ENCODE measurements around the gene NOC2L. TPM values are rescaled to one million over a fixed set of nuclear protein-coding genes. Genes with fewer than 3 reads are reported as not detected.

Gene NOC2L
- total RNA-seq (10 to 100 TPM; 44.9 to 76.8 TPM), polyA plus RNA-seq (ENCODE audit: insufficient read length in 6 of 6) (10 to 100 TPM; 49.3 to 63.0 (median 55.2) TPM)
- long read RNA-seq, donor 1, partial matches to known transcripts, result 18 of 24 reads
- long read RNA-seq, donor 1, other reads (novel, unspliced or antisense), result 0 of 24 reads
- long read RNA-seq, donor 2, partial matches to known transcripts, result 0 of 2 reads
- long read RNA-seq, donor 2, other reads (novel, unspliced or antisense), result 0 of 2 reads
- long read RNA-seq, donor 3, transcript NOC2L-201 (19 exons, 2,790 nt), result major isoform, 5 of 8 reads
- long read RNA-seq, donor 3, partial matches to known transcripts, result 0 of 8 reads
- long read RNA-seq, donor 3, other reads (novel, unspliced or antisense), result 0 of 8 reads
- long read RNA-seq, donor 4, transcript NOC2L-201 (19 exons, 2,790 nt), result major isoform, 6 of 30 reads
- long read RNA-seq, donor 4, partial matches to known transcripts, result 8 of 30 reads
- long read RNA-seq, donor 4, other reads (novel, unspliced or antisense), result 12 of 30 reads
- long read RNA-seq, donor 5, partial matches to known transcripts, result 0 of 3 reads
- long read RNA-seq, donor 5, other reads (novel, unspliced or antisense), result 0 of 3 reads
- long read RNA-seq, donor 6, transcript NOC2L-201 (19 exons, 2,790 nt), result major isoform, 5 of 6 reads
- long read RNA-seq, donor 6, partial matches to known transcripts, result 0 of 6 reads
- long read RNA-seq, donor 6, other reads (novel, unspliced or antisense), result 0 of 6 reads
- long read RNA-seq, donor 7, transcript NOC2L-202 (2 exons, 878 nt), result minor isoform, 5 of 11 reads
- long read RNA-seq, donor 7, transcript NOC2L-201 (19 exons, 2,790 nt), result major isoform, 6 of 11 reads
- long read RNA-seq, donor 7, partial matches to known transcripts, result 0 of 11 reads
- long read RNA-seq, donor 7, other reads (novel, unspliced or antisense), result 0 of 11 reads
- long read RNA-seq, donor 8, partial matches to known transcripts, result 8 of 13 reads
- long read RNA-seq, donor 8, other reads (novel, unspliced or antisense), result 0 of 13 reads
- long read RNA-seq, donor 9, result 0 reads
- long read RNA-seq, donor 10, transcript NOC2L-201 (19 exons, 2,790 nt), result major isoform, 9 of 37 reads
- long read RNA-seq, donor 10, transcript NOC2L-202 (2 exons, 878 nt), result minor isoform, 7 of 37 reads
- long read RNA-seq, donor 10, partial matches to known transcripts, result 1 of 37 reads
- long read RNA-seq, donor 10, other reads (novel, unspliced or antisense), result 19 of 37 reads
- long read RNA-seq, donor 11, partial matches to known transcripts, result 0 of 5 reads
- long read RNA-seq, donor 11, other reads (novel, unspliced or antisense), result 0 of 5 reads
- long read RNA-seq, donor 12, transcript NOC2L-202 (2 exons, 878 nt), result major isoform, 5 of 10 reads
- long read RNA-seq, donor 12, transcript NOC2L-201 (19 exons, 2,790 nt), result major isoform, 5 of 10 reads
- long read RNA-seq, donor 12, partial matches to known transcripts, result 0 of 10 reads
- long read RNA-seq, donor 12, other reads (novel, unspliced or antisense), result 0 of 10 reads

DNA sequence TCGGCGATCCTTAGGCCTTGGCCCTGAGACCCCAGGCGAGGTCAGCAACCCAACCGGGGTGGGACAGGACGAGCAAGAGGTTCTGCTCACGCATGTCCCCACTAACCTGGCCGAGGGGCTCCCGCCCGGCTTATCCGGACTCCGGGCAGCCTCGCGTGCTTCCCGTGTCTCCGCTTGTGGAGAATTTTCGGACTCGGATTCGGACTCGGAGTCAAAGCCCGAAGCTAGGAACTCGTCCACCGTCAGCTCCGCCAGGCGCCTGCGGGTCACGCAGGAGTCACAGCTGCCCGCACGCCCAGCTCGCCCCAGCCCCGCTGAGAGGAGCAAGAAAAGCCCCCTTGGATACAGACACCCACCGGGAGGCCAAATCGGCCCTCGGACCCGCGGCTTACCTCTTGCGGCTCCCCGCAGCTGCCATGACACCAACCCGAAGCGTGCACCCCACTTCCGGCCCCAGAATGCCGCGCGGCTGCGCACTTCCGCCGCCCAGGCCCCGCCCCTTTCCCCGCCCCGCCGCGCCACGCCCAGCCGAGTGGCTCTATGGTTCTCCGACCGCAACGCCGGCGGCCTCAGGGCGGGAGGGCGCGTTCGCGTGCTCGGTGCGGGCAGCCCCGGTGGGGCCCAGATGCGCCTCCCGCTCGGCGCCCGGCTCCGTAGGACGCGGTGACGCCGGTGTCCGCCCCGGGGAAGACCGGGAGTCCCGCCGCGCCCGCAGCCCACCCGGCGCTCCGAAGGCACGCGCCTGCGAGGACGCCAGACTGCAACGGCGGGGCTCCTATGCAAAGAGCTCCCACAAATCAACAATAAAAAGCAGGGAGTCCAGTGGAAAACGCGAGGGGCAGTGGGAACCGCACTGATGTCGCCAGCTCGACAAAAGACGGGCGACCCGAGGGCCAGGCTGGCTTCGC lies at the start of gene NOC2L:
TSS of gene NOC2L (minus strand) at position 434 of the 908 bp plus-strand sequence. CDS start at position 418, 16 bp downstream.
- Histone ChIP-seq H3K27me3 (peaks cover 0 to 13% of the 10 kb centered on the region in 2 donors), H3K27ac (peak within 1 kb of the TSS in 1 of 2 donors; percentile 74), H3K9me3 (no peaks in the 10 kb centered on the region), H3K4me3 (peak within 1 kb of the TSS; percentile 73 to 100), H3K36me3 (peaks cover 0 to 51% of the 10 kb centered on the region in 2 donors), H3K4me1 (peaks cover 7 to 44% of the 10 kb centered on the region in 2 donors)
- DNase-seq (peak; percentile 87 to 98 (median 94)), ATAC-seq (peak; percentile 98)
- TF ChIP-seq, protein P1, sequence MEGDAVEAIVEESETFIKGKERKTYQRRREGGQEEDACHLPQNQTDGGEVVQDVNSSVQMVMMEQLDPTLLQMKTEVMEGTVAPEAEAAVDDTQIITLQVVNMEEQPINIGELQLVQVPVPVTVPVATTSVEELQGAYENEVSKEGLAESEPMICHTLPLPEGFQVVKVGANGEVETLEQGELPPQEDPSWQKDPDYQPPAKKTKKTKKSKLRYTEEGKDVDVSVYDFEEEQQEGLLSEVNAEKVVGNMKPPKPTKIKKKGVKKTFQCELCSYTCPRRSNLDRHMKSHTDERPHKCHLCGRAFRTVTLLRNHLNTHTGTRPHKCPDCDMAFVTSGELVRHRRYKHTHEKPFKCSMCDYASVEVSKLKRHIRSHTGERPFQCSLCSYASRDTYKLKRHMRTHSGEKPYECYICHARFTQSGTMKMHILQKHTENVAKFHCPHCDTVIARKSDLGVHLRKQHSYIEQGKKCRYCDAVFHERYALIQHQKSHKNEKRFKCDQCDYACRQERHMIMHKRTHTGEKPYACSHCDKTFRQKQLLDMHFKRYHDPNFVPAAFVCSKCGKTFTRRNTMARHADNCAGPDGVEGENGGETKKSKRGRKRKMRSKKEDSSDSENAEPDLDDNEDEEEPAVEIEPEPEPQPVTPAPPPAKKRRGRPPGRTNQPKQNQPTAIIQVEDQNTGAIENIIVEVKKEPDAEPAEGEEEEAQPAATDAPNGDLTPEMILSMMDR (IDR thresholded peaks at IDR 0.05), result no peak
- intact Hi-C loops (cut with DNase I), result no loop called here

DNA sequence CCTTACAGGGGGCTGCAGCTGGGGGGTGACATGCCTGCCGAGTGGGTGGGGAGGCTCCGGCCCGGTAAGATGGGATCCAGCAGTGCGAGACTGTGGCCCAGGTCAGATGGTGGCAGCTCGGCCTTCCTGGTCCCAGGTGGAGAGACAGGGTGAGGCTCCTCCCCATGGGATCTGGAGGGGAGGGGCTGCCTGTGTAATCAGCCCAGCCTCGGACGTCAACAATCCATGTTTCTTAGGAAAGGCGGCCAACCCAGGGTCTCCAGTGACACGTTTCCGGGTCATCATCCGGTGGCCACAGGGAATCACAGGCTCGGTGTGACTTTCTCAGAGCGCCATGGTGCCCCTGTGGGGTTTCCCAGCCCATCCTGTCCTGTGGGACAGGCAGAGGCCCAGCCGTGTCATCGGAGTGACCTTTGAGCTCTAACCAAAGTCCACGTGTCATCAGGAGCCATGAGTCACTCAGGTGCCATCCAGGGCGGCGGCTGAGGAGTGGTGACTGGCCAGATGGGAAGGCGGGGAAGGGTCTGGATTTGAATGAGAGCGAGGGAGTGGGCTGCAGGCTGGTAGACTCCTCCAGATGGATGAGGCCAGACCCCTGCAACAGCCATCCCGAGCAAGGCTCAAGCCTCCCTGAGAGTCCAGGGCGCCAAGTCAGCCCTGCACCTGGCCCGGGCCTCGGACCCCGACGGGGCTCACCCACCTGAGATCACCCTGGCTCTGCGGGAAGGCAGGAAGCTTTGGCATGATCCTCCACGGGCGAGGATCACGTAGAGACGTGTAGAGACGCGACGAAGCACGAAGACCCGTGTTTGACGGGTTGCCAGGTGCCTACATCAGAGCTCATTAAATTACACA lies 47.5 kb upstream of the NOC2L start:
- H3K4me3 ChIP-seq, result no peak overlapping the region
- H3K36me3 ChIP-seq, result no peaks in the 10 kb centered on the region
- ATAC-seq (no peak), DNase-seq (peak in 2 of 4 donors; percentile 32 to 67)
- H3K27me3 ChIP-seq, result peaks cover 0 to 47% of the 10 kb centered on the region in 2 donors
- H3K4me1 ChIP-seq, result peaks cover 12 to 22% of the 10 kb centered on the region in 2 donors
- H3K27ac ChIP-seq, result no peak overlapping the region
- TF ChIP-seq, protein P1 (IDR thresholded peaks at IDR 0.05), result no peak
- intact Hi-C loops (cut with DNase I), result no loop called here
- no peaks in the 10 kb centered on the region for H3K9me3 ChIP-seq

- Histone ChIP-seq H3K4me3 (no peak overlapping the region), H3K4me1 (peaks cover 12 to 29% of the 10 kb centered on the region in 2 donors), H3K27me3 (peaks cover 0 to 54% of the 10 kb centered on the region in 2 donors), H3K36me3 (no peaks in the 10 kb centered on the region), H3K27ac (no peak overlapping the region), H3K9me3 (no peaks in the 10 kb centered on the region)
- DNase-seq (peak in 2 of 4 donors; percentile 19 to 47), ATAC-seq (no peak)
- intact Hi-C loops (cut with DNase I), result no loop called here
- TF ChIP-seq, protein P1 (IDR thresholded peaks at IDR 0.05), result no peak
Observed at GRCh38 chr1:1005774-1006304, 46.8 kb upstream of the NOC2L start.
